SU-DHL-6 (cell line): Measurements from ENCODE around the gene WDSUB1.

ENCODE experiments used
- EZH2phosphoT487 ChIP-seq: fragments of 200-600 bp; sonication (generic), shearing (Covaris generic); conservative IDR thresholded peaks from 2 replicates; pipeline ENCODE4 v1.6.1; 2018; ENCODE audit warnings: mild to moderate bottlenecking, antibody characterized with exemption, low read length, moderate library complexity, mixed read lengths
- TF ChIP-seq, protein P1 (sequence below): fragments of 200-600 bp; sonication (generic); IDR thresholded peaks from one replicate; pipeline ENCODE4 v1.5.1; 2017; ENCODE audit warnings: antibody characterized with exemption, mild to moderate bottlenecking, low read length, moderate library complexity; ENCODE audit not compliant: insufficient read depth, poor library complexity, severe bottlenecking

DNA sequence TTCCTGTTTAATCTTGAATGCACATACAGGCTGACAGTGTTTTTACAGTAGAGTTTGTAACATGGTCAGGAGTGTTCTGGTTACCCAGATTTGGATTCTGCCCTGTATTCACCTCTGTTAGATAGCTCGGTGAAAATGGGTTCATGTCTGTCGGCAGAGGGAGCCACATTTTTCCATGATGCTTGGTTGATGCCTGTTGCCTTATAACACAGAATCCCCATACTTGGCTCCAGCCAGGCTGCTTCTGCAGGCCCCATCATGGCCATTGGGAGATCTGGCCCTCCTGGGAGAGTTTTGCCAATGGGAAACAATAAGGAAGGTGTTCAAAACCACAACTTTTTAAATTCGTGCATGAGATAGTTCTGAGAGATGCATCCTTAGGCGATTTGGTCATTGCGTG lies 78.1 kb downstream of the WDSUB1 start:
- TF ChIP-seq, protein P1, sequence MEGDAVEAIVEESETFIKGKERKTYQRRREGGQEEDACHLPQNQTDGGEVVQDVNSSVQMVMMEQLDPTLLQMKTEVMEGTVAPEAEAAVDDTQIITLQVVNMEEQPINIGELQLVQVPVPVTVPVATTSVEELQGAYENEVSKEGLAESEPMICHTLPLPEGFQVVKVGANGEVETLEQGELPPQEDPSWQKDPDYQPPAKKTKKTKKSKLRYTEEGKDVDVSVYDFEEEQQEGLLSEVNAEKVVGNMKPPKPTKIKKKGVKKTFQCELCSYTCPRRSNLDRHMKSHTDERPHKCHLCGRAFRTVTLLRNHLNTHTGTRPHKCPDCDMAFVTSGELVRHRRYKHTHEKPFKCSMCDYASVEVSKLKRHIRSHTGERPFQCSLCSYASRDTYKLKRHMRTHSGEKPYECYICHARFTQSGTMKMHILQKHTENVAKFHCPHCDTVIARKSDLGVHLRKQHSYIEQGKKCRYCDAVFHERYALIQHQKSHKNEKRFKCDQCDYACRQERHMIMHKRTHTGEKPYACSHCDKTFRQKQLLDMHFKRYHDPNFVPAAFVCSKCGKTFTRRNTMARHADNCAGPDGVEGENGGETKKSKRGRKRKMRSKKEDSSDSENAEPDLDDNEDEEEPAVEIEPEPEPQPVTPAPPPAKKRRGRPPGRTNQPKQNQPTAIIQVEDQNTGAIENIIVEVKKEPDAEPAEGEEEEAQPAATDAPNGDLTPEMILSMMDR: no peak
- no peak for TF ChIP-seq EZH2phosphoT487
